Brain microvascular endothelial cell (primary cell): ENCODE data around the gene SPATA19.
"Not testable (repeated sequence)": the region's sequence is repeated elsewhere in the genome, so short reads cannot be mapped to it uniquely, and the experiment has no call there.

Source experiments
- DNase-seq: peaks from one replicate; pipeline ENCODE4 v3.0.0-alpha.2; 2020
- H3K27ac ChIP-seq: fragments of 250-450 bp; sonication (Bioruptor Pico); 2 replicates; pipeline ENCODE4 v1.5.1; 2020; ENCODE audit warnings: mild to moderate bottlenecking, moderate library complexity
- H3K27me3 ChIP-seq: fragments of 250-450 bp; sonication (Bioruptor Pico); replicated peaks from 2 replicates; pipeline ENCODE4 v1.5.1; 2020; ENCODE audit warnings: mild to moderate bottlenecking
- H3K36me3 ChIP-seq: fragments of 250-450 bp; sonication (Bioruptor Pico); replicated peaks from 2 replicates; pipeline ENCODE4 v1.5.1; 2020; ENCODE audit warnings: mild to moderate bottlenecking
- H3K4me3 ChIP-seq: 2 replicates; pipeline ENCODE4 v1.5.1; 2011; ENCODE audit warnings: low read depth, mild to moderate bottlenecking, control low read depth, low read length, moderate library complexity
- in situ Hi-C: cut with HindIII; loops from 2 replicates; pipeline ENCODE4 v1.10.0; 2017; ENCODE audit warnings: low sequenced_read_pairs, low pct_ligation_motif_present
- TF ChIP-seq, protein P1 (sequence below): IDR thresholded peaks from 2 replicates; pipeline ENCODE4 v1.5.1; 2011; ENCODE audit warnings: low read depth, mild to moderate bottlenecking, moderate library complexity, low read length, control low read depth, inconsistent platforms; ENCODE audit errors: missing control alignments

The SPATA19 gene

DNA sequence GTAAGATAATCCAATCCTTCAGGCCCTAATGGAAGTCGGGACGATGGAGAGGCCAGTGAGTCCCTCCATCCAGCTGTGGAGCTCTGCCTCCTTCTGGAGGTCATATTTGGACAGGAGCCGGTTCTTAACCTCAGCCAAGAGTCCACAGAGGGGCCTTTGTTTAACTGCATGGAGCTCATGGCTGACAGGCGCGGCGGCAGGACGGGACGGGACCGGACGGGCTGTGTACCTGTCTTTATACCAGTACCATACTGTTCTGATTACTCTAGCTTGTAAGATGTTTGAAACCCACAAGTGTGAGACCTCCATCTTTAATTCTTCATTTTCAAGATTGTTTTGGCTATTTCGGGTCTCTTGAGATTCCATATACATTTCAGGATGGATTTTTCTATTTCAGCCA, 20.2 kb upstream of the SPATA19 start:
- H3K27ac ChIP-seq: no peak overlapping the region
- in situ Hi-C loops: no loop called here
- H3K4me3 ChIP-seq: no peak overlapping the region
- no peak for DNase-seq
- no peaks in the 10 kb centered on the region for H3K36me3 ChIP-seq
- TF ChIP-seq, protein P1, sequence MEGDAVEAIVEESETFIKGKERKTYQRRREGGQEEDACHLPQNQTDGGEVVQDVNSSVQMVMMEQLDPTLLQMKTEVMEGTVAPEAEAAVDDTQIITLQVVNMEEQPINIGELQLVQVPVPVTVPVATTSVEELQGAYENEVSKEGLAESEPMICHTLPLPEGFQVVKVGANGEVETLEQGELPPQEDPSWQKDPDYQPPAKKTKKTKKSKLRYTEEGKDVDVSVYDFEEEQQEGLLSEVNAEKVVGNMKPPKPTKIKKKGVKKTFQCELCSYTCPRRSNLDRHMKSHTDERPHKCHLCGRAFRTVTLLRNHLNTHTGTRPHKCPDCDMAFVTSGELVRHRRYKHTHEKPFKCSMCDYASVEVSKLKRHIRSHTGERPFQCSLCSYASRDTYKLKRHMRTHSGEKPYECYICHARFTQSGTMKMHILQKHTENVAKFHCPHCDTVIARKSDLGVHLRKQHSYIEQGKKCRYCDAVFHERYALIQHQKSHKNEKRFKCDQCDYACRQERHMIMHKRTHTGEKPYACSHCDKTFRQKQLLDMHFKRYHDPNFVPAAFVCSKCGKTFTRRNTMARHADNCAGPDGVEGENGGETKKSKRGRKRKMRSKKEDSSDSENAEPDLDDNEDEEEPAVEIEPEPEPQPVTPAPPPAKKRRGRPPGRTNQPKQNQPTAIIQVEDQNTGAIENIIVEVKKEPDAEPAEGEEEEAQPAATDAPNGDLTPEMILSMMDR: no peak
- H3K27me3 ChIP-seq: no peaks in the 10 kb centered on the region

DNA sequence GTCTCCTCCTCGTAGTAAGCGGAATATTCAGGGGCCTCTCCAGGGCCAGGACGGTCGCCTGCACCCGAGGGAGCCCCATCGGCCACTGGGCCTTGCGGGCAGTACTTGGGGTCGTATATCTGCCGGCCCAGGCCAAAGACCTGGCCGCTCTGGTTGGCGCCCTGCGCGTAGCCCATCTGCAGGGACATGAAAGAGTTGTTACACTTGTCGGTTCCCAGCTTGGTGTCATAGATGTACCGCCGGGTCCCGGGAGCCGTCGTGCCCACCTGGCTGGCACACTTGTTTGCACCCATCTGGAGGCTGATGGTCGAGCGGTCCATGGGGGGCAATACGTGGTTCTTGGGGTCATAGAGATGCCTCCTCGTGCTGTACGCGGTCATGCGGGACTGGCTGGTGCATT, 19.4 kb upstream of the SPATA19 start:
- no peaks in the 10 kb centered on the region for H3K36me3 ChIP-seq
- H3K4me3 ChIP-seq: no peak overlapping the region
- no peak for DNase-seq
- TF ChIP-seq, protein P1: no peak
- in situ Hi-C loops: no loop called here
- no peak overlapping the region for H3K27ac ChIP-seq
- no peaks in the 10 kb centered on the region for H3K27me3 ChIP-seq

- TF ChIP-seq, protein P1: no peak
- Histone ChIP-seq H3K27ac (no peak overlapping the region), H3K4me3 (no peak overlapping the region), H3K36me3 (no peaks in the 10 kb centered on the region), H3K27me3 (no peaks in the 10 kb centered on the region)
- in situ Hi-C loops: no loop called here
- DNase-seq: no peak
Observed at GRCh38 chr11:133860151-133860550, 14.8 kb upstream of the SPATA19 start.

DNA sequence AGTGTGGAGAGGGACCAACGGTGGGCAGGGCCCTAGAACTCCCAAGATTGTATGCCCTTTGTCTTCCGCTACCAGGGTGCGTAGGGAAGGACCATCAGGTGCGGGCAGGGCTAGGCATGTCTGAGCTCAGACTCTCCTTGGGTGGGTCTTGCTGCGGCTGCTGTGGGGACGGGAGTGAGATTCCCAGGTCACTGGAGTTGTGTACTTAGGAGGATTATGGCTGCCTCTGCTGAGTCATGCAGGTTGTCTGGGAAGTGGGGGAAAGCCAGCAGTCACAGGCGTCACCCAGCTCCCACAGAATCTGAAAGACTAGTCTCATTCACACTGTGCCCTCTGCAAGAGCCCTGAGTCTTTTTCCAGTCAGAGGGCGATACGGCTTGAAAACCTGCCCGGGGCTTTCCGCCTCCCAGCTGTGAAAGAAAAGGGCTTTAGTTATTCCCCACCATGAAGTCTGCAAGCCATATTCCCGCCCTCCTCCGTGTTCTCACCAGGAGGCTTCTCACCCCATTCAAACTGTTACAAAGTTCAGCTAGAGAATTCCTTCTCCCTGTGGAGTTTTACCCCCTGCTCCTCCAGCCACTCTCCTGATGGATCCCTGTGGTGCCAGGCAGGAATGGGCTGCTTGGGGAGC, 9.1 kb upstream of the SPATA19 start:
- H3K27me3 ChIP-seq, H3K27ac ChIP-seq, H3K36me3 ChIP-seq, H3K4me3 ChIP-seq, in situ Hi-C loops, DNase-seq: not testable (repeated sequence)

- Histone ChIP-seq H3K4me3 (no peak overlapping the region), H3K27ac (no peak overlapping the region), H3K27me3 (no peaks in the 10 kb centered on the region), H3K36me3 (no peaks in the 10 kb centered on the region)
- in situ Hi-C loops: no loop called here
- TF ChIP-seq, protein P1: no peak
- DNase-seq: no peak
Observed at GRCh38 chr11:133844217-133844616, 1.1 kb downstream of the SPATA19 start.

GRCh38 chr11:133843454-133843987, 1.8 kb downstream of the SPATA19 start:
- in situ Hi-C loops: no loop called here
- no peak for DNase-seq
- H3K36me3 ChIP-seq: no peaks in the 10 kb centered on the region
- no peak overlapping the region for H3K27ac ChIP-seq
- no peak overlapping the region for H3K4me3 ChIP-seq
- H3K27me3 ChIP-seq: no peaks in the 10 kb centered on the region
- TF ChIP-seq, protein P1: no peak
